ENCODE results near the gene GRM4. TPM values are rescaled to one million over a fixed set of nuclear protein-coding genes. Genes with fewer than 3 reads are reported as not detected.

Gene GRM4
- total RNA-seq, 1 experiment from 2014 or later, result 5.6 TPM

- Histone ChIP-seq H2AFZ (ENCODE audit: low read length) (no peak overlapping the region), H3K4me2 (ENCODE audit: insufficient read depth, insufficient read length, low read length) (no peak overlapping the region), H2BK15ac (ENCODE audit: low read depth, low read length) (no peak overlapping the region), H3K23ac (ENCODE audit: insufficient read length, low read depth, low read length) (no peak overlapping the region), H3K9ac (ENCODE audit: extremely low read depth, insufficient read length, low read length) (no peak overlapping the region), H3K14ac (ENCODE audit: insufficient read depth, low read length) (no peak overlapping the region), H4K5ac (ENCODE audit: insufficient read length, low read depth, low read length) (no peak overlapping the region), H4K91ac (ENCODE audit: insufficient read length, low read depth, low read length) (no peak overlapping the region), H4K20me1 (ENCODE audit: control insufficient read depth, insufficient read depth, insufficient read length) (no peaks in the 10 kb centered on the region), H3K9me3 (ENCODE audit: control insufficient read depth, low read depth, low read length) (no peaks in the 10 kb centered on the region), H3K23me2 (ENCODE audit: insufficient read length, low read depth, low read length, poor library complexity, severe bottlenecking) (no peaks in the 10 kb centered on the region), H3K27ac (ENCODE audit: insufficient read length, low read depth, low read length) (no peak overlapping the region), H4K8ac (replicated peaks; ENCODE audit: insufficient read length, low read depth, low read length) (no peak overlapping the region), H3K18ac (ENCODE audit: insufficient read length, low read depth, low read length) (no peak overlapping the region), H3K79me1 (ENCODE audit: insufficient read depth, low read depth, low read length, poor library complexity, severe bottlenecking) (no peaks in the 10 kb centered on the region), H3K4me1 (ENCODE audit: insufficient read depth, low read length) (no peaks in the 10 kb centered on the region), H3K56ac (ENCODE audit: insufficient read length, low read depth, low read length) (no peak overlapping the region), H2BK12ac (ENCODE audit: insufficient read length, low read depth, low read length) (no peak overlapping the region), H3K27me3 (ENCODE audit: insufficient read depth, low read length) (no peaks in the 10 kb centered on the region), H3K4ac (ENCODE audit: low read depth, low read length) (no peak overlapping the region), H2BK120ac (ENCODE audit: low read depth, low read length, poor library complexity, severe bottlenecking) (no peak overlapping the region), H2AK5ac (ENCODE audit: insufficient read length, low read length) (no peak overlapping the region), H3K79me2 (ENCODE audit: insufficient read depth, low read length) (no peaks in the 10 kb centered on the region), H3T11ph (ENCODE audit: low read length) (no peak overlapping the region), H2BK5ac (ENCODE audit: insufficient read length, low read length) (no peak overlapping the region), H2BK20ac (ENCODE audit: low read depth, low read length, poor library complexity, severe bottlenecking) (no peak overlapping the region)
- TF ChIP-seq CTCF (conservative IDR thresholded peaks at IDR 0.05), result no peak
- Mint-ChIP-seq H3K4me1 (peaks cover 13 to 18% of the 10 kb centered on the region in 2 experiments), H3K9me3 (peaks cover 0 to under 1% of the 10 kb centered on the region in 2 experiments; a peak in 2 of 5 replicates), H3K27ac (no peak overlapping the region), H3K36me3 (ENCODE audit: insufficient read depth in 1 of 3, low read depth in 3 of 3) (peaks cover 0 to under 1% (median 0%) of the 10 kb centered on the region in 3 experiments; a peak in 2 of 7 replicates), H3K27me3 (ENCODE audit: low read depth) (peaks cover 81% of the 10 kb centered on the region), H3K4me3 (no peak overlapping the region)
- no CpG with 5 or more reads among the region's 4 CpGs for WGBS (ENCODE audit: extremely low coverage, insufficient read length, low lambda C conversion rate)
- DNase-seq, result no peak
Measured at GRCh38 chr6:33991610-33992009, 154.3 kb downstream of the GRM4 start.

Data from H9 (cell line).